NCI-H2081 (cell line): ENCODE data around the gene SPN.
"Not testable (repeated sequence)": the region's sequence is repeated elsewhere in the genome, so short reads cannot be mapped to it uniquely, and the experiment has no call there.

Experiments
- DNase-seq, 2 experiments: peaks; one replicate each; lab custom pipeline; 2025; lab: John Stamatoyannopoulos, UW

SPN gene

GRCh38 chr16:29646947-29647346, 16.1 kb upstream of the SPN start:
- DNase-seq = no peak

GRCh38 chr16:29649588-29650494, 13.2 kb upstream of the SPN start:
- DNase-seq = no peak

- no peak for DNase-seq
Observed at GRCh38 chr16:29650771-29651170, 12.3 kb upstream of the SPN start.

- DNase-seq = no peak
Observed at GRCh38 chr16:29651774-29652349, 11.2 kb upstream of the SPN start.

GRCh38 chr16:29653471-29653870, 9.6 kb upstream of the SPN start:
- DNase-seq = no peak

- DNase-seq = not testable (repeated sequence)
Observed at GRCh38 chr16:29653890-29654289, 9.2 kb upstream of the SPN start.

GRCh38 chr16:29656688-29657523, 6.1 kb upstream of the SPN start:
- no peak for DNase-seq

- DNase-seq = no peak
Observed at GRCh38 chr16:29658705-29659104, 4.3 kb upstream of the SPN start.

GRCh38 chr16:29662000-29662728, 883 bp upstream of the SPN start:
- DNase-seq = no peak

GRCh38 chr16:29662729-29663015, 375 bp upstream of the SPN start:
- DNase-seq = no peak

- DNase-seq = no peak
Observed at GRCh38 chr16:29663807-29664090, 702 bp downstream of the SPN start.

- DNase-seq = no peak
Observed at GRCh38 chr16:29664091-29664921, 1.3 kb downstream of the SPN start.

- DNase-seq = no peak
Observed at GRCh38 chr16:29665294-29666077, 2.4 kb downstream of the SPN start.

- not testable (repeated sequence) for DNase-seq
Observed at GRCh38 chr16:29667322-29667610, 4.2 kb downstream of the SPN start.

- DNase-seq = no peak
Observed at GRCh38 chr16:29667755-29668154, 4.7 kb downstream of the SPN start.

GRCh38 chr16:29668267-29668666, 5.2 kb downstream of the SPN start:
- DNase-seq = no peak

GRCh38 chr16:29673501-29673900, 10.5 kb downstream of the SPN start:
- DNase-seq = no peak

- no peak for DNase-seq
Observed at GRCh38 chr16:29674188-29674587, 11.1 kb downstream of the SPN start.

GRCh38 chr16:29675811-29676643, 13.0 kb downstream of the SPN start:
- DNase-seq = no peak
